ENCODE data around the gene C6orf120. TPM values are rescaled to one million over a fixed set of nuclear protein-coding genes. Genes with fewer than 3 reads are reported as not detected.

Gene C6orf120
- total RNA-seq, 6 donors from 2014 or later: 16.8 to 33.5 (median 26.9) TPM

GRCh38 chr6:169722362-169723199 lies 20.7 kb downstream of the C6orf120 start:
- Histone ChIP-seq H3K27me3 (no peaks in the 10 kb centered on the region), H3K4me3 (peak overlapping the region; percentile 55 to 93 (median 74)), H3K27ac (peak overlapping the region; percentile 88 to 97 (median 91)), H3K9me3 (no peaks in the 10 kb centered on the region), H3K36me3 (no peaks in the 10 kb centered on the region), H3K4me1 (peaks cover 11 to 35% (median 18%) of the 10 kb centered on the region in 4 donors)
- 6 to 7% methylated on average over 18 to 22 of the region's 22 CpGs for WGBS, 2 donors
- TF ChIP-seq POLR2A (IDR thresholded peaks at IDR 0.05) (no peak), EP300 (IDR thresholded peaks at IDR 0.05) (no peak), POLR2AphosphoS5 (IDR thresholded peaks at IDR 0.05) (peak in 1 of 2 donors; percentile 34)
- peak; percentile 65 to 79 for ATAC-seq (ENCODE audit: low FRiP score in 2 of 2)
- DNase-seq: peak; percentile 46 to 82

DNA sequence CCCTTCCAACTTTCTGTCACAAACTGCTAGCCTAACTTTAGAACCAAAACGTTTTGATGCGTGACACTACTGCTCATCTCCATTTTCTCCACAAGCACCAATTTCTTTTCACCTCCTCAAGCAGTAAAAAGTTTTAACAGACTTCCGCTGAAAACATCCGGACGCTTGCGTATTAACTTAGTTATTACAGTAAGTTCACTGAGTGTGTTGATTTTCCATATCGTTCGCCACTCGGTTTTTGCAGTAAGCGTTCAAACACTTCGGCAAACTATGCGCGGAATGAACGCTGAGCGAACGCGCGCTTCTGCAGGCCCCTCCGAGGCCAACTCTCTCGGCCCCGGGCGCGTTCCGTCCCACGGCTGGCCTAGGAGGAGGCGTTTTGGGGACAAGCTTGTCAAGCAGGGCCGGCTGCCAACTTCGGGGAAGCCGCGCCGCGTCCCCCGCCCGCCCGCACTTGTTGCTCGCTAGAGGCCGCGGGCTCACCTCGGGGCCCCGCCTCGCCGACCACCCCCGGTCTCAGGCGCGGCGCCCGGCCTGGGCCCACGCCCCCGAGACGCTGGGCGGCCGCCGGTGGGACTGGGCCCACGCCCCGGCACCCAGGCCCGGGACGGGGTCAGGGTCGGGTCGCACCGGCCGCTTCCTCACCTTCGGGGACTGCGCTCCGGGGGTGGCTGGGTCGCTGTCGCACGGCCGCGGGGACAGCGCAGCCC lies 21.4 kb downstream of the C6orf120 start:
- Histone ChIP-seq H3K27ac (peak overlapping the region; percentile 88 to 97 (median 91)), H3K4me1 (peaks cover 11 to 35% (median 18%) of the 10 kb centered on the region in 4 donors)
- peak; percentile 77 to 78 for ATAC-seq (ENCODE audit: low FRiP score in 2 of 2)

GRCh38 chr6:169723991-169724493 lies 22.1 kb downstream of the C6orf120 start:
- 1% methylated on average over 24 of the region's 89 CpGs; no CpG with 5 or more reads in 1 of the 2 donors for WGBS, 2 donors
- Histone ChIP-seq H3K27ac (peak overlapping the region; percentile 70 to 97 (median 88)), H3K4me3 (peak overlapping the region in 3 of 4 donors; percentile 84 to 93 (median 86)), H3K27me3 (no peaks in the 10 kb centered on the region), H3K36me3 (no peaks in the 10 kb centered on the region), H3K9me3 (no peaks in the 10 kb centered on the region), H3K4me1 (peaks cover 11 to 35% (median 18%) of the 10 kb centered on the region in 4 donors)
- DNase-seq (peak; percentile 22 to 91), ATAC-seq (ENCODE audit: low FRiP score in 2 of 2) (peak in 1 of 2 donors; percentile 49)
- no peak for TF ChIP-seq POLR2A (IDR thresholded peaks at IDR 0.05)
- TF ChIP-seq, protein P1, sequence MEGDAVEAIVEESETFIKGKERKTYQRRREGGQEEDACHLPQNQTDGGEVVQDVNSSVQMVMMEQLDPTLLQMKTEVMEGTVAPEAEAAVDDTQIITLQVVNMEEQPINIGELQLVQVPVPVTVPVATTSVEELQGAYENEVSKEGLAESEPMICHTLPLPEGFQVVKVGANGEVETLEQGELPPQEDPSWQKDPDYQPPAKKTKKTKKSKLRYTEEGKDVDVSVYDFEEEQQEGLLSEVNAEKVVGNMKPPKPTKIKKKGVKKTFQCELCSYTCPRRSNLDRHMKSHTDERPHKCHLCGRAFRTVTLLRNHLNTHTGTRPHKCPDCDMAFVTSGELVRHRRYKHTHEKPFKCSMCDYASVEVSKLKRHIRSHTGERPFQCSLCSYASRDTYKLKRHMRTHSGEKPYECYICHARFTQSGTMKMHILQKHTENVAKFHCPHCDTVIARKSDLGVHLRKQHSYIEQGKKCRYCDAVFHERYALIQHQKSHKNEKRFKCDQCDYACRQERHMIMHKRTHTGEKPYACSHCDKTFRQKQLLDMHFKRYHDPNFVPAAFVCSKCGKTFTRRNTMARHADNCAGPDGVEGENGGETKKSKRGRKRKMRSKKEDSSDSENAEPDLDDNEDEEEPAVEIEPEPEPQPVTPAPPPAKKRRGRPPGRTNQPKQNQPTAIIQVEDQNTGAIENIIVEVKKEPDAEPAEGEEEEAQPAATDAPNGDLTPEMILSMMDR (IDR thresholded peaks at IDR 0.05): peak in 1 of 6 experiments; percentile 7

More for the DNA sequence above, 21.4 kb downstream of the C6orf120 start:
- peak in 1 of 2 donors; percentile 19 for TF ChIP-seq POLR2AphosphoS5 (IDR thresholded peaks at IDR 0.05)
- TF ChIP-seq EP300 (IDR thresholded peaks at IDR 0.05): no peak
- TF ChIP-seq POLR2A (IDR thresholded peaks at IDR 0.05): peak in 1 of 4 donors; percentile 35
- TF ChIP-seq, protein P1 (IDR thresholded peaks at IDR 0.05): no peak
- Histone ChIP-seq H3K4me3 (peak overlapping the region; percentile 55 to 93 (median 74)), H3K36me3 (no peaks in the 10 kb centered on the region), H3K27me3 (no peaks in the 10 kb centered on the region), H3K9me3 (no peaks in the 10 kb centered on the region)
- peak; percentile 64 to 96 for DNase-seq
- 0 to 1% methylated on average over 20 to 63 of the region's 70 CpGs for WGBS, 2 donors

GRCh38 chr6:169724494-169725124 lies 22.7 kb downstream of the C6orf120 start, which contains the start of gene PHF10:
Gene PHF10 (minus strand): TSS chr6:169724500. CDS start chr6:169723931, 569 bp downstream.
- peaks cover 11 to 35% (median 18%) of the 10 kb centered on the region in 4 donors for H3K4me1 ChIP-seq
- no peaks in the 10 kb centered on the region for H3K36me3 ChIP-seq
- no peak for TF ChIP-seq EP300 (IDR thresholded peaks at IDR 0.05)
- TF ChIP-seq, protein P1 (IDR thresholded peaks at IDR 0.05): no peak
- no peak for TF ChIP-seq POLR2AphosphoS5 (IDR thresholded peaks at IDR 0.05)
- peak in 1 of 4 donors; percentile 74 for TF ChIP-seq POLR2A (IDR thresholded peaks at IDR 0.05)
- H3K9me3 ChIP-seq: no peaks in the 10 kb centered on the region
- peak within 1 kb of the TSS; percentile 91 to 97 (median 92) for H3K27ac ChIP-seq
- 1% methylated on average over 41 of the region's 89 CpGs; no CpG with 5 or more reads in 1 of the 2 donors for WGBS, 2 donors
- no peaks in the 10 kb centered on the region for H3K27me3 ChIP-seq
- DNase-seq (peak; percentile 49 to 93), ATAC-seq (ENCODE audit: low FRiP score in 2 of 2) (peak; percentile 46 to 68)
- H3K4me3 ChIP-seq: peak within 1 kb of the TSS; percentile 55 to 93 (median 85)

Measured in upper lobe of left lung (tissue), 6 donors.